Chondrocyte (in vitro differentiated cells): ENCODE data around the gene ZSCAN9. TPM values are rescaled to one million over a fixed set of nuclear protein-coding genes. Genes with fewer than 3 reads are reported as not detected.
A peak's percentile ranks its signal among the peaks of the same experiment; 100 is the strongest.

Experiments used
- DNase-seq: peaks from one replicate; pipeline ENCODE4 v3.0.0; 2021; ENCODE audit warnings: mixed read lengths, low spot score
- H3K27ac Mint-ChIP-seq: one replicate; pipeline ENCODE4 v1.8.0; 2021; ENCODE audit warnings: mild to moderate bottlenecking, moderate library complexity, mixed read lengths; ENCODE audit not compliant: unreplicated experiment
- H3K27me3 Mint-ChIP-seq: 2 replicates; pipeline ENCODE4 v1.8.0; 2021; ENCODE audit warnings: low read depth, mixed read lengths
- H3K36me3 Mint-ChIP-seq: 2 replicates; pipeline ENCODE4 v1.8.0; 2021; ENCODE audit warnings: low read depth, mixed read lengths
- H3K4me1 Mint-ChIP-seq: 2 replicates; pipeline ENCODE4 v1.8.0; 2021; ENCODE audit warnings: low read depth, mild to moderate bottlenecking, mixed read lengths
- H3K4me3 Mint-ChIP-seq: one replicate; pipeline ENCODE4 v1.8.0; 2021; ENCODE audit warnings: mild to moderate bottlenecking, moderate library complexity, mixed read lengths; ENCODE audit not compliant: unreplicated experiment
- H3K9me3 Mint-ChIP-seq: 2 replicates; pipeline ENCODE4 v1.8.0; 2021; ENCODE audit warnings: low read depth, mixed read lengths
- CTCF ChIP-seq: fragments of 200-600 bp; sonication (generic); IDR thresholded peaks from 2 replicates; pipeline ENCODE4 v1.5.0; 2021; ENCODE audit warnings: antibody characterized with exemption, mild to moderate bottlenecking, moderate library complexity
- total RNA-seq: library from RNA; stranded (reverse); gene quantifications from 3 replicates; pipeline ENCODE4 v1.2.1, GENCODE V29; 2021

The ZSCAN9 gene
- total RNA-seq, 1 donor from 2014 or later = 13.0 TPM

GRCh38 chr6:28224131-28225055 lies 682 bp upstream of the ZSCAN9 start:
- peaks cover 18% of the 10 kb centered on the region for H3K4me1 Mint-ChIP-seq
- H3K4me3 Mint-ChIP-seq = peak overlapping the region; percentile 92
- no peaks in the 10 kb centered on the region for H3K9me3 Mint-ChIP-seq
- DNase-seq = no peak
- H3K27ac Mint-ChIP-seq = peak overlapping the region; percentile 85
- H3K36me3 Mint-ChIP-seq = peaks cover 16% of the 10 kb centered on the region
- no peak for TF ChIP-seq CTCF
- H3K27me3 Mint-ChIP-seq = peaks cover 12% of the 10 kb centered on the region

- peaks cover 5% of the 10 kb centered on the region for H3K27me3 Mint-ChIP-seq
- DNase-seq = no peak
- TF ChIP-seq CTCF = no peak
- peaks cover 18% of the 10 kb centered on the region for H3K4me1 Mint-ChIP-seq
- no peaks in the 10 kb centered on the region for H3K9me3 Mint-ChIP-seq
- peaks cover 29% of the 10 kb centered on the region for H3K36me3 Mint-ChIP-seq
- H3K4me3 Mint-ChIP-seq = peak overlapping the region; percentile 92
- H3K27ac Mint-ChIP-seq = no peak overlapping the region
Observed at GRCh38 chr6:28226460-28226859, 1.4 kb downstream of the ZSCAN9 start.

GRCh38 chr6:28232785-28233184 lies 7.7 kb downstream of the ZSCAN9 start:
- Mint-ChIP-seq H3K36me3 (peaks cover 42% of the 10 kb centered on the region), H3K9me3 (peaks cover 7% of the 10 kb centered on the region), H3K4me3 (no peak overlapping the region), H3K27ac (no peak overlapping the region), H3K27me3 (no peaks in the 10 kb centered on the region), H3K4me1 (no peaks in the 10 kb centered on the region)
- TF ChIP-seq CTCF = no peak
- no peak for DNase-seq

- Mint-ChIP-seq H3K27ac (no peak overlapping the region), H3K27me3 (no peaks in the 10 kb centered on the region), H3K9me3 (peaks cover 11% of the 10 kb centered on the region), H3K36me3 (peaks cover 26% of the 10 kb centered on the region), H3K4me3 (no peak overlapping the region), H3K4me1 (no peaks in the 10 kb centered on the region)
- TF ChIP-seq CTCF = no peak
- no peak for DNase-seq
Observed at GRCh38 chr6:28235912-28236452, 10.9 kb downstream of the ZSCAN9 start.

GRCh38 chr6:28239636-28240035 lies 14.6 kb downstream of the ZSCAN9 start:
- H3K36me3 Mint-ChIP-seq = peaks cover 6% of the 10 kb centered on the region
- DNase-seq = no peak
- H3K27ac Mint-ChIP-seq = no peak overlapping the region
- no peaks in the 10 kb centered on the region for H3K27me3 Mint-ChIP-seq
- no peaks in the 10 kb centered on the region for H3K4me1 Mint-ChIP-seq
- H3K4me3 Mint-ChIP-seq = no peak overlapping the region
- TF ChIP-seq CTCF = no peak
- H3K9me3 Mint-ChIP-seq = peaks cover 4% of the 10 kb centered on the region
